ENCODE measurements around the gene CHST12.
"Not testable (repeated sequence)": the region's sequence is repeated elsewhere in the genome, so short reads cannot be mapped to it uniquely, and the experiment has no call there.

The CHST12 gene

GRCh38 chr7:2435146-2435545, 31.7 kb downstream of the CHST12 start:
- DNase-seq (ENCODE audit: low read depth in 2 of 2), result no peak

GRCh38 chr7:2436341-2437104, 33.1 kb downstream of the CHST12 start:
- no peak for DNase-seq (ENCODE audit: low read depth in 2 of 2)

- no peak for DNase-seq (ENCODE audit: low read depth in 2 of 2)
These were observed 33.7 kb downstream of the CHST12 start for GRCh38 chr7:2437136-2437535.

- DNase-seq (ENCODE audit: low read depth in 2 of 2), result no peak
These were observed 34.2 kb downstream of the CHST12 start for GRCh38 chr7:2437537-2438148.

- DNase-seq (ENCODE audit: low read depth in 2 of 2), result no peak
These were observed 34.8 kb downstream of the CHST12 start for GRCh38 chr7:2438186-2438585.

GRCh38 chr7:2438775-2439174, 35.4 kb downstream of the CHST12 start:
- DNase-seq (ENCODE audit: low read depth in 2 of 2), result no peak

- DNase-seq (ENCODE audit: low read depth in 2 of 2), result no peak
These were observed 37.3 kb downstream of the CHST12 start for GRCh38 chr7:2440608-2441245.

GRCh38 chr7:2441430-2442058, 38.1 kb downstream of the CHST12 start:
- DNase-seq (ENCODE audit: low read depth in 2 of 2), result no peak

GRCh38 chr7:2443491-2443890, 40.1 kb downstream of the CHST12 start:
- no peak for DNase-seq (ENCODE audit: low read depth in 2 of 2)

GRCh38 chr7:2444476-2444875, 41.1 kb downstream of the CHST12 start:
- no peak for DNase-seq (ENCODE audit: low read depth in 2 of 2)

- DNase-seq (ENCODE audit: low read depth in 2 of 2), result no peak
These were observed 41.6 kb downstream of the CHST12 start for GRCh38 chr7:2445047-2445446.

GRCh38 chr7:2445898-2446555, 42.6 kb downstream of the CHST12 start:
- no peak for DNase-seq (ENCODE audit: low read depth in 2 of 2)

GRCh38 chr7:2446676-2447075, 43.3 kb downstream of the CHST12 start:
- DNase-seq (ENCODE audit: low read depth in 2 of 2), result no peak

GRCh38 chr7:2450198-2451107, 47.0 kb downstream of the CHST12 start:
- DNase-seq (ENCODE audit: low read depth in 2 of 2), result no peak

- DNase-seq (ENCODE audit: low read depth in 2 of 2), result peak; percentile 51 to 62
These were observed 48.0 kb downstream of the CHST12 start for GRCh38 chr7:2451171-2452073.

GRCh38 chr7:2452074-2452507, 48.7 kb downstream of the CHST12 start:
- no peak for DNase-seq (ENCODE audit: low read depth in 2 of 2)

- no peak for DNase-seq (ENCODE audit: low read depth in 2 of 2)
These were observed 49.3 kb downstream of the CHST12 start for GRCh38 chr7:2452643-2453270.

GRCh38 chr7:2453849-2454248, 50.4 kb downstream of the CHST12 start:
- DNase-seq (ENCODE audit: low read depth in 2 of 2), result not testable (repeated sequence)

- no peak for DNase-seq (ENCODE audit: low read depth in 2 of 2)
These were observed 56.3 kb downstream of the CHST12 start for GRCh38 chr7:2459674-2460073.

Measured in activated CD8-positive, alpha-beta memory T cell treated with anti-CD3 and anti-CD28 coated beads for 4 hours (primary cell).